ENCODE measurements around the gene OR51V1.

DNA sequence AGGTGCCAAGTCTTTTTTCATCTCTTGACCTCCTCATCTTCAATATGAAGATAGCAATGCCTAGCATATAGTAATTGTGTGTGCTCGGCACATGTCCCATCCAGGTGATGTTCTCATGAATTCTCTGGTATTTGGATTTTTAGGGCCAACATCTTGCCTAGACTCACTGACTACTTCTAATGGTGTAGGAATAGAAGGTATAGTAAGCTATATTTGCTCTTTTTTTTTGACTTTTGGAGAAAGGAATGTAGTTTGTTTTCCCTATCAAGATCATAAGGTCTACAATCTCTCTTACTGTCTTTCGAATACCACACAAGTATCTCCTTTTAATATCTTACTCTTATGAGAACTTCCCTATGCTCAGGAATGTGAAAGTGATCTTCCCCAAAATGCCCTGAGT, 30.6 kb upstream of the OR51V1 start:
- TF ChIP-seq, protein P1, sequence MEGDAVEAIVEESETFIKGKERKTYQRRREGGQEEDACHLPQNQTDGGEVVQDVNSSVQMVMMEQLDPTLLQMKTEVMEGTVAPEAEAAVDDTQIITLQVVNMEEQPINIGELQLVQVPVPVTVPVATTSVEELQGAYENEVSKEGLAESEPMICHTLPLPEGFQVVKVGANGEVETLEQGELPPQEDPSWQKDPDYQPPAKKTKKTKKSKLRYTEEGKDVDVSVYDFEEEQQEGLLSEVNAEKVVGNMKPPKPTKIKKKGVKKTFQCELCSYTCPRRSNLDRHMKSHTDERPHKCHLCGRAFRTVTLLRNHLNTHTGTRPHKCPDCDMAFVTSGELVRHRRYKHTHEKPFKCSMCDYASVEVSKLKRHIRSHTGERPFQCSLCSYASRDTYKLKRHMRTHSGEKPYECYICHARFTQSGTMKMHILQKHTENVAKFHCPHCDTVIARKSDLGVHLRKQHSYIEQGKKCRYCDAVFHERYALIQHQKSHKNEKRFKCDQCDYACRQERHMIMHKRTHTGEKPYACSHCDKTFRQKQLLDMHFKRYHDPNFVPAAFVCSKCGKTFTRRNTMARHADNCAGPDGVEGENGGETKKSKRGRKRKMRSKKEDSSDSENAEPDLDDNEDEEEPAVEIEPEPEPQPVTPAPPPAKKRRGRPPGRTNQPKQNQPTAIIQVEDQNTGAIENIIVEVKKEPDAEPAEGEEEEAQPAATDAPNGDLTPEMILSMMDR (conservative IDR thresholded peaks at IDR 0.05; ENCODE audit: low read depth, low read length): no peak
- no peak for TF ChIP-seq POLR2A (IDR thresholded peaks at IDR 0.05; ENCODE audit: low read depth, low read length)
- TF ChIP-seq RAD21 (IDR thresholded peaks at IDR 0.05; ENCODE audit: low read length): no peak
- no peak for TF ChIP-seq CEBPB (IDR thresholded peaks at IDR 0.05; ENCODE audit: low read depth, low read length)
- no peak for TF ChIP-seq BHLHE40 (IDR thresholded peaks at IDR 0.05; ENCODE audit: low read depth, low read length)
- no peak for TF ChIP-seq FOS (IDR thresholded peaks at IDR 0.05; ENCODE audit: low read depth, low read length)
- no peak for TF ChIP-seq MAFK (IDR thresholded peaks at IDR 0.05; ENCODE audit: low read depth, low read length)

Measured in IMR-90 (cell line).